ENCODE results near the gene B4GALT1. TPM values are rescaled to one million over a fixed set of nuclear protein-coding genes. Genes with fewer than 3 reads are reported as not detected.

The B4GALT1 gene
- total RNA-seq, 2 donors from 2014 or later = 31.3 to 42.3 TPM

DNA sequence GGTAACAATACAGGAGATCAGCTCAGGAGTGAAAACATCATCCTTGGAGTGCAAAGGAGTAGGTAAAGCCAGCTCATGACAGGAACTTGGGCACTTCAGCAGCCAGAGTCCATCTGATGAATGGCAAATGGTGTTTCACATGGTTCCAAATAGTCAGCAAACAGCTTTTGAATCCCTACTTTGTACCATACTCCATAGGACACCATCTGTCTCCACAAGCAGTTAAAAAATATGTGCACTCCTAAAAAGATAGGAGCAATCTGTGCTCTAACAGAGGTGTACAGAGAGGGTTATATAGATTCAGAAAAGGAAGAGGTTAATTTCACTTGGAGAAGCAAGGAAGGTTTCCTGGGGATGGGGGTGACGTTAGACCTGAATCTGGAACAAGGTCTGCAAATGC is 21.6 kb upstream of the B4GALT1 start:
- intact Hi-C loops (cut with DNase I) = no loop called here
- Histone ChIP-seq H3K4me1 (peaks cover 16% of the 10 kb centered on the region), H3K36me3 (replicated peaks in 1 of 2; ENCODE audit: insufficient read depth in 1 of 2, low read depth in 2 of 2) (no peaks in the 10 kb centered on the region), H3K4me3 (no peak overlapping the region), H3K27me3 (no peaks in the 10 kb centered on the region), H3K27ac (no peak overlapping the region), H3K9me3 (no peaks in the 10 kb centered on the region)
- ATAC-seq = no peak
- TF ChIP-seq, protein P1, sequence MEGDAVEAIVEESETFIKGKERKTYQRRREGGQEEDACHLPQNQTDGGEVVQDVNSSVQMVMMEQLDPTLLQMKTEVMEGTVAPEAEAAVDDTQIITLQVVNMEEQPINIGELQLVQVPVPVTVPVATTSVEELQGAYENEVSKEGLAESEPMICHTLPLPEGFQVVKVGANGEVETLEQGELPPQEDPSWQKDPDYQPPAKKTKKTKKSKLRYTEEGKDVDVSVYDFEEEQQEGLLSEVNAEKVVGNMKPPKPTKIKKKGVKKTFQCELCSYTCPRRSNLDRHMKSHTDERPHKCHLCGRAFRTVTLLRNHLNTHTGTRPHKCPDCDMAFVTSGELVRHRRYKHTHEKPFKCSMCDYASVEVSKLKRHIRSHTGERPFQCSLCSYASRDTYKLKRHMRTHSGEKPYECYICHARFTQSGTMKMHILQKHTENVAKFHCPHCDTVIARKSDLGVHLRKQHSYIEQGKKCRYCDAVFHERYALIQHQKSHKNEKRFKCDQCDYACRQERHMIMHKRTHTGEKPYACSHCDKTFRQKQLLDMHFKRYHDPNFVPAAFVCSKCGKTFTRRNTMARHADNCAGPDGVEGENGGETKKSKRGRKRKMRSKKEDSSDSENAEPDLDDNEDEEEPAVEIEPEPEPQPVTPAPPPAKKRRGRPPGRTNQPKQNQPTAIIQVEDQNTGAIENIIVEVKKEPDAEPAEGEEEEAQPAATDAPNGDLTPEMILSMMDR (IDR thresholded peaks at IDR 0.05) = no peak
- TF ChIP-seq POLR2A (IDR thresholded peaks at IDR 0.05) = no peak
- 76 to 88% methylated on average over 1 of the region's 1 CpG for whole genome bisulfite sequencing, 2 donors
- no peak for DNase-seq

DNA sequence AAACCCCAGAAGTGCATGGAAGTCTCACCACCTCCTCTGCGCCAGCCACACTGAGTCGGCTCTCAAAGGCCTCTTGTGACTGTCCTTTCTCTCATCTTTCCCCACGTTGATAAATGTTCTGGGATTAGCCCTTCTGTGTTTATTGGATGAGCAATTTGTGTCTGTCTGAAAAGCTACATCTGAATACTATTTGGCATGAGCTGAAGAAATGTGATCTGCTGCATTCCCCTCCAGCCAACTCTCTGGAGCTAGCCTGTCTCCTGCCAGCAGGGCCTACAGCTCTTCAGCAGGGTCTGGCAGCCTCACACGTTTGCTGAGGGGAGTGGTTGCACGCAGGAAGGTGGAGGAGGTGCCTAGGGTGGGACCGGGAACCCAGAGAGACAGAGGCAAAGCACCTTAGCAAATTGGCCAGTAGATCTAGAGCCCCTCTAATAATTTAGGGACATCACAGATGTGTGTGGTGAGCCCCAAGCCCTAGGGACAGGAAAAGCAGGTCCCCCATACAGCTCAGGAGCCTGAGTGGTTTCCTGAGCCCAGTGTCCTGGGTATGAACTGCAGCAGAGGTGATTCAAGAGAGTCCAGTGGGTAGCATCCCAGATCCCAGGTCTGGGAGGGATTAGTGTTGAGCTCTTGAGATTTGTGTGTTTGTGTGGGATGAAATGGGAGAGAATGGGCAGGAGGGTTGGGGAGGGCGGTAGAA is 20.5 kb upstream of the B4GALT1 start:
- 67 to 71% methylated on average over 7 of the region's 7 CpGs for WGBS, 2 donors
- Histone ChIP-seq H3K4me1 (peaks cover 16% of the 10 kb centered on the region), H3K27me3 (no peaks in the 10 kb centered on the region), H3K4me3 (no peak overlapping the region), H3K36me3 (replicated peaks in 1 of 2; ENCODE audit: insufficient read depth in 1 of 2, low read depth in 2 of 2) (no peaks in the 10 kb centered on the region), H3K27ac (no peak overlapping the region), H3K9me3 (no peaks in the 10 kb centered on the region)
- DNase-seq (no peak), ATAC-seq (no peak)
- intact Hi-C loops (cut with DNase I) = no loop called here
- TF ChIP-seq, protein P1 (IDR thresholded peaks at IDR 0.05) = no peak
- no peak for TF ChIP-seq POLR2A (IDR thresholded peaks at IDR 0.05)

DNA sequence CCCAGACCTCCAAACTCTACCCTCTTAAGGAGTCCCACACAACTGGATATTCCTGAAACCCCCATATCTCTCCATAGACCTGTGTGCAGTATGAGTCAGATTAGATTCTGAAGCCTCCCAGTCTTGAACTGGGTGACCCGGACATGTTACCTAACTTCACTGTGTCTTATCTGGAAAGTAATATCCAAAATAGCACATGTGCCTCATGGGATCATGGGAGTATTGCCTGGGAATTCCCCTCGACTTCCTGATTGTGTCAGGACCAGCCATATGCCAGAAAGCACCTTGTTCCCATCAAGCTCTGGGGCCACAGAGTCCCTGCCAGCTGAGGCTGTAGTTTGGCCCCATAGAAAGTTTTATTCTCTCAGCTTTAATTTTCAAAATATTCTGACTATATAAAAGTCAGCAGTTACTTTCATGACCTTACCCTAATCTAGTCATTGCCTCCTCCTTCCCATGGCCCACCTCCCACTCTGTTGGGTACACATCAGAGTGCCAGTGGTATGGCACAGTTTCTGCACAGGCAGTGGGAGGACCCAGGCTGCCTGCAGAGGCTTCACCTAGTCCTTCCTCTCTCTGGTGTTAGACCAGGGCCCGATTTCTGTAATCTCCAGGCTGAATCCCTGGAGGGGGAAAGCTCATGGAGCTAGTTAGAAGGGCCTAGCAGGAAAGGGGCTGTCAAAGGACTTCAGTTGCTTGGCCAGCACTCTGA is 19.5 kb upstream of the B4GALT1 start:
- TF ChIP-seq, protein P1 (IDR thresholded peaks at IDR 0.05) = no peak
- TF ChIP-seq POLR2A (IDR thresholded peaks at IDR 0.05) = no peak
- intact Hi-C loops (cut with DNase I) = no loop called here
- peak; percentile 59 to 85 (median 68) for DNase-seq
- H3K27ac ChIP-seq = peak overlapping the region in 2 of 4 donors; percentile 47 to 53
- peaks cover 16% of the 10 kb centered on the region for H3K4me1 ChIP-seq
- no peaks in the 10 kb centered on the region for H3K27me3 ChIP-seq
- H3K4me3 ChIP-seq = no peak overlapping the region
- 28 to 47% methylated on average over 3 of the region's 3 CpGs for WGBS, 2 donors
- no peaks in the 10 kb centered on the region for H3K36me3 ChIP-seq (replicated peaks in 1 of 2; ENCODE audit: insufficient read depth in 1 of 2, low read depth in 2 of 2)
- no peaks in the 10 kb centered on the region for H3K9me3 ChIP-seq
- peak; percentile 91 for ATAC-seq

DNA sequence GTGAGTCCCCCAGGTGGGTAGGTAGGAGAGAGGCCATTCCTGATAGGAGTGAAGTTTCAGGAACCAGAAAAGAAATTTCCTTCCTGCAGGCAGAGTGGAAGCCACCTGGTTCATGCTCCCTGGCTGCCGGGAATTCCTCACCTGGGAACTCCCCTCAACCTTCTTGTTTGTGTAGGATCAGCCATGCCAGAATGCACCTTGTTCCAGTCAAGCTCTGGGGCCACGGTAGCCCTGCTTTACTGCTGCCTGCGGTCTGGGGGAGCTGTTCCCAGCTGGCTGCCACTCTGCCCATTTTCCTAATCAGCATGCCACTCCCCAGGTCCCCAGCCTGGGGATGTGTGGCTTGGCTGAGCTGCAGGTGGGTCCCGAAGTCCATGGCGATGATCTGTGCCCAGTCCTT is 18.7 kb upstream of the B4GALT1 start:
- DNase-seq = peak in 2 of 4 donors; percentile 33 to 49
- ATAC-seq = peak; percentile 38
- intact Hi-C loops (cut with DNase I) = no loop called here

More for the DNA sequence above, 18.7 kb upstream of the B4GALT1 start:
- H3K9me3 ChIP-seq = no peaks in the 10 kb centered on the region
- no peaks in the 10 kb centered on the region for H3K27me3 ChIP-seq
- no peaks in the 10 kb centered on the region for H3K36me3 ChIP-seq (replicated peaks in 1 of 2; ENCODE audit: insufficient read depth in 1 of 2, low read depth in 2 of 2)
- peak overlapping the region in 2 of 4 donors; percentile 47 to 53 for H3K27ac ChIP-seq
- 17 to 47% methylated on average over 2 to 5 of the region's 5 CpGs for WGBS, 2 donors
- H3K4me3 ChIP-seq = no peak overlapping the region
- H3K4me1 ChIP-seq = peaks cover 16% of the 10 kb centered on the region
- TF ChIP-seq POLR2A (IDR thresholded peaks at IDR 0.05) = no peak
- TF ChIP-seq, protein P1 (IDR thresholded peaks at IDR 0.05) = no peak

All from body of pancreas (tissue), 4 donors.